ENCODE data around the gene GPR34.
"Not testable (repeated sequence)": the region's sequence is repeated elsewhere in the genome, so short reads cannot be mapped to it uniquely, and the experiment has no call there.

Gene GPR34, protein sequence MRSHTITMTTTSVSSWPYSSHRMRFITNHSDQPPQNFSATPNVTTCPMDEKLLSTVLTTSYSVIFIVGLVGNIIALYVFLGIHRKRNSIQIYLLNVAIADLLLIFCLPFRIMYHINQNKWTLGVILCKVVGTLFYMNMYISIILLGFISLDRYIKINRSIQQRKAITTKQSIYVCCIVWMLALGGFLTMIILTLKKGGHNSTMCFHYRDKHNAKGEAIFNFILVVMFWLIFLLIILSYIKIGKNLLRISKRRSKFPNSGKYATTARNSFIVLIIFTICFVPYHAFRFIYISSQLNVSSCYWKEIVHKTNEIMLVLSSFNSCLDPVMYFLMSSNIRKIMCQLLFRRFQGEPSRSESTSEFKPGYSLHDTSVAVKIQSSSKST

DNA sequence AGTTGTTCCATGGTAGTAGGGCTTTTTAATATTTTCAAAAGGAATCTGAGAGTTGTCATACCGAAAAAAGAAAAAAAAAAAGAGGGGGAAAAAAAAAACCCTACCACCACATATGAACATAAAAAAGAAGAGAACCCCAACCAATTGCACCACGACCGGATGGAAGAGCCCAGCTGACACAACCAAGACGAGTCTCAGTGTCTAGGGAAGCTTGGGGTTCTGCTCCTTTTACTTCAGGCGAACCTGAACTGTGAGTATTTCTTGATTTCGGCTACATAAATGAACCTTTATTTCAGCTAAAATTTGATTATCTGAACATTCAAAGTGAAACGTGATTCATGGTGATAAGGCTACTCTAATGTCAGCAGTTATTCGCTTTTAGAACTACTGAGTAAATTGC, at the start of gene GPR34:
Gene GPR34 (plus strand): TSS at position 139 of the 400 bp plus-strand sequence. CDS start 6,661 bp downstream, outside the sequence.
- no peak for DNase-seq (ENCODE audit: low read depth)

GRCh38 chrX:41646201-41646600, 42.6 kb upstream of the GPR34 start:
- not testable (repeated sequence) for DNase-seq (ENCODE audit: low read depth)

GRCh38 chrX:41653125-41653524, 35.6 kb upstream of the GPR34 start:
- DNase-seq (ENCODE audit: low read depth) = no peak

DNA sequence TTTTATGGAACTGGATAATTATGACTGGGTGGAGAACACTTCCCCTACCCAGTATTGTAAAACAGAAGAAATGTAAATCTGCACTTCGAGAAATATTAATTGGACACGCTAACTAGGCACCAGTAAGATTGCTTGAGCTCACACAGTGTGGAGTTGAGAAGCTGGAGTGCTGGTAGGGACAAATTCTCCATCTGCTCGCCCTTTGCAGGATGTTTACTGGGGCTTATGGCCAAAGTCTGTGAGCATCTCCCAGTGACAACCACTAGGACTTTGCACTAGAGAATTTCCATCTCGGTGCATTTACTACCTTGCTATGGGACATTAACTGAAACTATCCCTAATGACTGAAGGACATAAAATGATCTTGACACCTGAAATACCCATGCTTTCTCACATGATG, 33.7 kb upstream of the GPR34 start:
- DNase-seq (ENCODE audit: low read depth) = no peak

DNA sequence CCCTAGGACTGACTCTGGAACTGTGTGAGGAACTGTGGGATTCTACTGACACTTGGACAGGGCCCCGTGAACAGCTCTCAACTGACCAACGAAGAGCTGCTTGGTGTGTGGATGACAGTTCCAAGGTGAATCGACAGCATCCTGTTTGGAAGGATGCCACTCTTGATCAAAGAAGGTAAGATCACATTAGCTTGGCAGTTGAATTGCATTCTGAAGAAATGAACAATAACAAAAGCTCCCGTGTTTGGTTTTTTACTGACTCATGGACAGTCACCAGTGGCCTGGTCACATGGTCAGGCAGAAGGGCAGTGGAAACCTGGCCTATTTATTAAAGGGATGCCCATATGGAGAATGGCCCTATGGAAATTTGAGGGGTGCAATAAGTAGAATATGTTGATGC, 33.1 kb upstream of the GPR34 start:
- no peak for DNase-seq (ENCODE audit: low read depth)

GRCh38 chrX:41661366-41662095, 27.2 kb upstream of the GPR34 start:
- DNase-seq (ENCODE audit: low read depth) = no peak

- DNase-seq (ENCODE audit: low read depth) = no peak
Observed at GRCh38 chrX:41664375-41664901, 24.3 kb upstream of the GPR34 start.

- DNase-seq (ENCODE audit: low read depth) = no peak
Observed at GRCh38 chrX:41664908-41665307, 23.9 kb upstream of the GPR34 start.

DNA sequence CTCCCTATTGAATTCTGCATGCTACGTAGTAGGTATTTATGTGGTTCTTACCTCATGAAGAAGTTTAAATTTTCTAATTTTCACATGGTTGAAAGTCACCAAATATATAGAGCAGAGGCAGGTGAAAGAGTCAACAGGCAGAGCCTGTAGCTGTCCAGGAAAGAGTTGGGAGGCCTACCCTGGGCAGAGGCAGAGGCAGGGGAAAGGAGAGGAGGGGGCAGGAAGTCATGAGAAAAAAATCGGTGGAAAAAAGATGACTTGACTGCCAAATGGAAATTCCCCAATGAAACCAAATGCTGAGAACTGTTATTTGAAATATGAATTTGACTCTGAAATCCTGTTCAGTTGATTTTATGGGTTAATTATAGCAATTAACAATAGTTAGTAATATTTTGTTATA, 23.1 kb upstream of the GPR34 start:
- no peak for DNase-seq (ENCODE audit: low read depth)

- DNase-seq (ENCODE audit: low read depth) = no peak
Observed at GRCh38 chrX:41666251-41666650, 22.5 kb upstream of the GPR34 start.

DNA sequence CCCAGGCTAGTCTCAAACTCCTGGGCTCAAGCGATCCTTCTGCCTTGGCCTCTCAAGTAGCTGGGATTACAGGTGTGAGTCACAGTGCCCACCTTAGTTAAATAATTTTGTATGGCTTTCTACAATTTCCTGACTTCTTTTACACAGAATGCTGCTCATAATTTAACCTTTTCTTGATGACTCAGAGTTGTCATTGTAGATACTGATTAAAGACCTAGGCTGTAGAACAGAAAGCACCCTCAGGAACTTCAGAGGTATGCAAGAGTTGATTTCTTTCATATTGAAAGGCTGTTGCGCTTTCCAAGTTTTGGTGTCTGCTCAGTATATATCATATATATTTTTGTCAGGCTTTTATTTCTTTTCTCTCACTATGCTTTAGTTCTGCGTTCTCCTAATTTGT, 21.1 kb upstream of the GPR34 start:
- no peak for DNase-seq (ENCODE audit: low read depth)

- no peak for DNase-seq (ENCODE audit: low read depth)
Observed at GRCh38 chrX:41670112-41670511, 18.7 kb upstream of the GPR34 start.

GRCh38 chrX:41671082-41671481, 17.7 kb upstream of the GPR34 start:
- no peak for DNase-seq (ENCODE audit: low read depth)

DNA sequence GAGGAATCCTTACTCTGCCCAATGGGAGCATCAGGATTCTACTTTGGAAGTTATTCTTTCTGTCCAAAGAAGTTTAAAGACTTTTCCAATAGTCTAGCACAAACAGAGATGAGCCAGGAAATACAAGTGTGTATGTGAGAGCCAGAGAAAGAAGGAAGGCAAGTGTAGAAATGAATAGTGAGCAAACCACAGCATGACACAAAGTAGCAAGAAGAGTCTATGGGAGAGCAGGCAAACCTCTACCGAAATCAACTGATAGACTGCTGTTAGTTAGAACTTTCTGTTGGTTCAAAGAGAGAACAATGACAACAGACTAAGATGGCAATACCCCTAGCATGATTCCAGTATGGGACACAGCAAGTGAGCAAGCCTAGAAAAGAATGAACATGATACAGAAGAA, 16.1 kb upstream of the GPR34 start:
- no peak for DNase-seq (ENCODE audit: low read depth)

DNA sequence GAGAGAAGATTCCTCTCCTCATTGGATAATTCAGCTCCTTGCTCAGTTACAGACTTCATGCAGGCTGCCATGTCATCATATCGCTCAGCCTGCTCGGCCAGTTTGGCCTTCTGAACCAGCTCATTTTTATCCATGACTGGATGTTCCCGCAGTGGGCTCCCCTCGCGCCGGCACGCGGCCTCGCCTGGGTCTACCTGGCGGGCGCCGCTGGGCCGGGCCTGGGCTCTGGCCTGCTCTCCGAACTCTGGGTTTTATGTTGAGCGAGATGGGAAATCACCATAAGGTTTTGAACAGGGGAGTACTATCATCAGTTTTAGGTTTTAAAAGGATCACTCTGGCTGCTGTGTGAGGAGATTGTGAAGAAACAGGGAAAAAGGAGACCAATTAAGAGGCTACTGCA, 12.4 kb upstream of the GPR34 start:
- not testable (repeated sequence) for DNase-seq (ENCODE audit: low read depth)

GRCh38 chrX:41677183-41678060, 11.4 kb upstream of the GPR34 start:
- no peak for DNase-seq (ENCODE audit: low read depth)

GRCh38 chrX:41684138-41684537, 4.6 kb upstream of the GPR34 start:
- DNase-seq (ENCODE audit: low read depth) = no peak

GRCh38 chrX:41684940-41685339, 3.8 kb upstream of the GPR34 start:
- no peak for DNase-seq (ENCODE audit: low read depth)

- DNase-seq (ENCODE audit: low read depth) = no peak
Observed at GRCh38 chrX:41686788-41687187, 2.0 kb upstream of the GPR34 start.

- no peak for DNase-seq (ENCODE audit: low read depth)
Observed at GRCh38 chrX:41688156-41688555, 617 bp upstream of the GPR34 start.

- DNase-seq (ENCODE audit: low read depth) = no peak
Observed at GRCh38 chrX:41689711-41690110, 938 bp downstream of the GPR34 start.

DNA sequence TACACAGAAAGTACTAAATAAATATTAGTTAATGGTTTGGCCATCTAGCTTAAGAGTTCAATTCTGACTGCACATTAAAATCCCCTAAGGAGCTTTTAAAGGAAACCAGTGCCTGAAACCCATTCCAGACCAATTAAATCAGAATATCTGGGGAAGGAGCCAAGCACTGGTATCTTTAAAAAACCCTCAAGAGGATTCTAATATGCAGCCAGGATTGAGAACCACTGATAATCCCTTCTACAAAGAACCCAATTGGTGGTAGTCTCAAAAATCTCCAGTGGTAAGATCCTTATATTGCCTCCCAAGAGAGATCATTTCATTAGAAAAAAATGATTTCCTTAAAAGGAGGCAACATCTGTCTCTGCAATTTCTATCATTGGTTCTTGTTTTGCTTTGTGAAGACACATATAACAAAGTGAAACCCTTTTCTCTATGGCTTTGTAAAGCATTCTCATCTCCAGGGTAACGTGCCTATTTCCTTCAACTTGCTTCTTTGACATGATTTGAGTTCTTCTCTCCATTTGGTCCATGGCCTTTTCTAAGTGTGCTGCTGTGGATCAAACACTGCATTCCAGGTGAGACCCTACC, 3.5 kb downstream of the GPR34 start:
- no peak for DNase-seq (ENCODE audit: low read depth)
